GM19035 (cell line): Measurements from ENCODE around the gene TMEM163.
"Not testable (repeated sequence)": the region's sequence is repeated elsewhere in the genome, so short reads cannot be mapped to it uniquely, and the experiment has no call there.

Source experiments
- ATAC-seq: cut with Tn5 transposase; IDR thresholded peaks from one replicate; pipeline ENCODE4 v1.9.1; 2021; ENCODE audit not compliant: unreplicated experiment

Gene TMEM163

GRCh38 chr2:134665727-134666506, 52.9 kb downstream of the TMEM163 start:
- ATAC-seq: no peak

GRCh38 chr2:134663451-134664450, 55.0 kb downstream of the TMEM163 start:
- ATAC-seq: no peak

DNA sequence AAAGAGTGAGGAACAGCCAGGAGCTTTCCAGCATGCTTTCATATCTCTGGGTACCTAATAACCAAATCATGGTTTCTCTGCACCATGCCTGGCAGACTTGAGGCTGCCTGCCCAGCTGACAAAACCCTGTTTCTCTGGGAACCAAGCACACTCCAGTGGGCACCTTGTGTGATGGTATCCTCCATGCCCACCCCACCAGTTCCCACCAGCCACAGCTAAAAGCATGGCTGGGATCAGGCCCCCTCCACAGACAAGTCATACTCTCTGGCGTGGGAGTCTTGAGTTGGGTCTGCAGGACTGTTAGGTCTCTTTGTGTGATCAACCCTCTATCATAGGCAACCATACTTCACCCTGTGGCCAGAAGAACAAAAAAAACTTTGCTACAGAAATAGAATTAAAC, 56.0 kb downstream of the TMEM163 start:
- no peak for ATAC-seq

DNA sequence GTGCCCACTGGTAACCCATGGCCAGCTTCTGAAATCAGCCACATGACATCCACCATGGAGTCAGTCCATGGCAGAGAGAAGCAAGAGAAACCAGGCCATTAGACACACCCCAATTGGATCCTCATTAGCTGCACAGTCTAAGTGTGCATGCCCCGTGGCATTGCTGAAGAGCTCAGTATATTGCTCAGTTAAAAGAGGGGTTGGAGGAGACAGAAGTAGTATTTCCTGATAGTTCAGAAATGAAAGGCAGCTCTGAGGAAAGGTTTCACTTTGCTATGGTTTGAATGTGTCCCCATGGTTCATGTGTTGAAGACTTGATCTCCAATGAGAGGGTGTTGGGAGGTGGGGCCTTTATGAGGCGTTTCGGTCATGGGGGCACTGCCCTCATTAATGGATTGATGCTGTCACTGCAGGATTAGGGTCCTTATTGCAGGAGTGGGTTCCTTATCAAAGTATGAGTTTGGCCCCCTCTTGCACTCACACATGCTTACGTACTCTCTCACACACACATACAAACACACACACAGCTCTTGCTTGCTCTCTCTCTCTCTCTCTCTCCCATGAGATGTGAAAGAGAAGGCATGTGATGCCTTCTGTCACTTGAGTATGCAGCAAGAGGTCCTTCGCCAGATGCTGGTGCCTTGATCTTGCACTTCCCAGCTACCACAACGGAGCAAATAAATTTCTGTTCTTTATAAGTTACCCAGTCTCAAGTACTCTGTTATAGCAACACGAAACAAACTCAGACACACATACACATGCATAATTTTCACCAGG, 58.0 kb downstream of the TMEM163 start:
- ATAC-seq: no peak

GRCh38 chr2:134659724-134660123, 59.1 kb downstream of the TMEM163 start:
- no peak for ATAC-seq

DNA sequence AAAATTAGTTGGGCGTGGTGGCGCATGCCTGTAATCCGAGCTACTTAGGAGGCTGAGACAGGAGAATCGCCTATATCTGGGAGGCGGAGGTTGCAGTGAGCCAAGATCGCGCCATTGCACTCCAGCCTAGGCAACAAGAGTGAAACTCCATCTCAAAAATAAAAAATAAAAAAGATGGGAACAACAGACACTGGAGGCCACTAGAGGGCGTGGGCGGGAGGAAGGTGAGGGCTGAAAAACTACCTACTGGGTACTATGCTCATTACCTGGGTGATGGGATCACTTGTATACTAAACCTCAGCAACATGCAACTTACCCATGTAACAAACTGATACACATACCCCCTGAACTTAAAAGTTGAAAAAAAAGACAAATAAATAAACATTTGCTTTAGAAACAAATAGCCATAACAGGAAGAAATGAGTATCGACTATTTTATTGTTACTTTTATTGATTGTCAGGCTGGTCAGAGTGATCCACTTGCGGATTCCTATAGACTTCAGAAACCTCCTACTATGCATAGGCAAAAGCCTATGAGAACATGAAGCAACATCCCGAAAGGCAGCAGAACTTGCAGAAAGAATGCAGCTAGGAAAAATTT, 61.0 kb downstream of the TMEM163 start:
- ATAC-seq: no peak

GRCh38 chr2:134656391-134656790, 62.4 kb downstream of the TMEM163 start:
- not testable (repeated sequence) for ATAC-seq

DNA sequence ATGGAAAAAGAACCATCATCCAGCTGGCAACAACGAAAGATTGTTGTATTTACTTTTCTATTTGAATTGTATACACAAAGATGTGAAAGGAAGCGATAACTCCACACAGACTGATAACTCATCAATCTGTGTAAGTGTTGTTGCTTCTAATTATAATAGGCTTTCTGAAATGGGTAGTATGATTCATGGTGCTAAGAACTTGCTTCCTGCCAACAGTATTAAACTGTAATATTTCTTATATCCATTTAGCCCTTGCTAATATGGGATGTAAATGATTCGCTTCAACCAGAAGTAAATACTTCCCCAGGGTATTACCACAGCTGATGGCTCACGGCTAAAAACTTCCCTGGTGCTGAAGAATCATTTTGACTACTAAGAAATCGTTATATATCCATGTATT, 70.2 kb downstream of the TMEM163 start:
- ATAC-seq: no peak

GRCh38 chr2:134647607-134648256, 71.1 kb downstream of the TMEM163 start:
- no peak for ATAC-seq

DNA sequence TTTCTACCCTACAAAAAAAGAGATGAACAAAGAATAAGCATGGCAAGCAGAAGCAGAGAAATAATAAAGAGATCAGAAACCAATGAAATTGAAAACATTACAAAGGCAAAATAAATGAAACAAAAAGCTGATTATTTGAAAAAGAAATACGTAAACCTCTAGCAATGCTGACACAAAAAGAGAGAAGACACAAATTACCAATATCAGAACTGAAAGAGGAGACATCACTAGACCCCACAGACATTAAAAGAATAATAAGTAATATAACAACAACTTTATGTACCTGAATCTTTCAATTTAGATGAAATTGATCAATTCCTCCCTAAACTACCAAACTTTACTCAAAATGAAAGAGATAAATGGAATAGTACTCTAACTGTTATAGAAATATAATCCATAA, 75.9 kb downstream of the TMEM163 start:
- no peak for ATAC-seq

- ATAC-seq: no peak
These were observed 78.3 kb downstream of the TMEM163 start for GRCh38 chr2:134640494-134640893.

GRCh38 chr2:134639265-134639664, 79.5 kb downstream of the TMEM163 start:
- no peak for ATAC-seq

- ATAC-seq: no peak
These were observed 82.1 kb downstream of the TMEM163 start for GRCh38 chr2:134636714-134637113.

GRCh38 chr2:134634054-134634753, 84.6 kb downstream of the TMEM163 start:
- no peak for ATAC-seq

GRCh38 chr2:134630504-134631159, 88.2 kb downstream of the TMEM163 start:
- ATAC-seq: no peak

- ATAC-seq: no peak
These were observed 90.3 kb downstream of the TMEM163 start for GRCh38 chr2:134628453-134628852.

GRCh38 chr2:134626781-134627180, 92.0 kb downstream of the TMEM163 start:
- no peak for ATAC-seq

DNA sequence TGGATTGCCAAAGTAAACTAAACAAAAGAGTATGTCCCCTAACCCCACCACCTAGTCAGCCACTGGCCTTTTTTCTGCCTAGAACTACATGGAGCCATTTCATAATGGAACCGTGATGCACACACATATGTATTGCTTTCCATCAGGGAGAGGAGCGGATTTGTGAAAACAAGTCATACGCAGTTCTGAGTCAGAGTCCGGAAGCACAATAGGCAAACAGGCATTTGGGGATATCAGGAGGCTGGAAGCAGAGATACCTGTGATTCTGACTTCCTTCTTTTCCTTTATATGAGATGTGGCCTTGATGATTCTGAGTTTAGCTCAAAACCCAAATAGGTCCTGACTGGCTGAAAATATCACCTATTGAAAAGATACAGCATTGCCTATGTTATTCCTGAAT, 93.5 kb downstream of the TMEM163 start:
- ATAC-seq: no peak

DNA sequence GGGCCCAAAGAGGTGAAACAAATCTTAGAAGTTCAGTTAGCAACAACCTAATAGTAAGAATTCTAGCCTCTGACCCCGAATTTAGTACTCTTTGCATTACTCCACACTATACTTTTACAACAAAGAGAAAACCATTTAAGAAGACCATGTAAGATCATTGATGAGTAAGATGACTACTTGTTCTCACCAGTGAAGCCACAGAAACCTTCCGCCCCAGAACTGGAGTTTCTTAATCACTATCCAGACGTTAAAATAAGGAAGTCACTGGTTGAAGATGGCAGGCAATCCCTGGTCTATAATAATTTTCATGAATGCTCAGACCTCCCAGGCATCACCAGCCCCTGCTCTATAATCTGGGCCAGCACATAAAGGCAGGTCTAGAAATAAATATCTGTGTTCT, 95.0 kb downstream of the TMEM163 start:
- peak; percentile 88 for ATAC-seq
